HG03575 (cell line): ENCODE results near the gene MAML3.

ENCODE experiments used
- ATAC-seq: cut with Tn5 transposase; IDR thresholded peaks from one replicate; pipeline ENCODE4 v1.9.1; 2021; ENCODE audit not compliant: unreplicated experiment, insufficient number of reproducible peaks, low FRiP score; ENCODE audit errors: extremely low read depth

The MAML3 gene

GRCh38 chr4:139823746-139824145, 330.2 kb downstream of the MAML3 start:
- no peak for ATAC-seq

- no peak for ATAC-seq
Measured at GRCh38 chr4:139823345-139823744, 330.6 kb downstream of the MAML3 start.

DNA sequence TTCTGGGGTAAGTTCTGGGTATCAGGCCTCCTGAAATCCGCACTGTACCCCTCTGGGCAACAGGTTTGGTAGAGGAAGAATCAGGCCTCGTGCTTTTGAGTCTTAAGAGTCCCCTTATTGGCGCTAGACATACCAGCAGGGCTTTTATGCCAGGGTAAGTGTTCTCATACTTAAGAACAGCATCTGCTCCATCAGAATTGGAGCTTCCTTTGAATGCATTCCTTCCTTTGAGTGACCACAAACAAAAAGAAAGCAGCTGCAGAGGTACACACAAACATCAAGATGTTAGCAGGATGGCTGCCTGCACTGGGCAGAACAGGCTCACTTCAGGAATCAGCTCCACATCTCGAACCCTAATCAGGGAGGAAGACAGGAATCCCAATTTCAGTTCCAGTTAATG, 331.6 kb downstream of the MAML3 start:
- ATAC-seq: no peak

- no peak for ATAC-seq
Measured at GRCh38 chr4:139819082-139819481, 334.9 kb downstream of the MAML3 start.

DNA sequence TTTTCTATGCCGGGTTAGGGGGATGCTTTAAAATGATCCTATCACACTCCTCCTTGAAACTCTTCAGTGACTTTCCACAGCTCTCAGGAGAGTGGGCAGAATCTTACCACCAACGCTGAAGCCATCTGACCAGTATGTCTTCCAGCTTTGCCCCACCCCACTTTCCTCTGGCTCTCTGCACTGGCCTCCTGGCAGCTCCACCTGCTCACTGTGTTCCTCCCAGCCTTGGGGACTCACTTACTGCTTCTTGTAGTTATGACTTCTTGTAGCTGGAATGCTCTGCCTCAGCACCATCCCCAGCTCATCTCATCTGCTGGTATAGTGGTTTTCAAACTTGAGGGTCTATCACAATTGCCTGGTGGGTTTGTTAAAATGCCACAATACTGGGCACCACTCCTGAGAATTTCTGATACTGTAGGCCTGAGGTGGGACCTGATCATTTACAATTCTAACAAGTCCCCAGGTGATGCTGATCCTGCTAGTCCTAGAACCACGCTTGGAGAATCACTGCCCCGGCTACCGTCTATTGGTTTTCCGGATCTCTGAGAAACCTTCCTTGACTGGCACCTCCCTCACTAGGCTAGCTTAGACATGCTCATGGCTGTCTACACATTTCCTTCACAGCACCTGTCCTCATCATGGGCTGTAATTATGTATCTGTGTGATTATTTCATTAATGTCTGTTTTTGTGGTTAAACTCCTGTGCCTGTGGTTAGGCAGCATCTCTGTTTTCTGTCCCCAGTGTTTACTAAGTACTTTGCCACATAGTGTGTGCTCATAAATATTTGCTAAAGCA, 336.1 kb downstream of the MAML3 start:
- no peak for ATAC-seq

- ATAC-seq: no peak
Measured at GRCh38 chr4:139816856-139817255, 337.1 kb downstream of the MAML3 start.

DNA sequence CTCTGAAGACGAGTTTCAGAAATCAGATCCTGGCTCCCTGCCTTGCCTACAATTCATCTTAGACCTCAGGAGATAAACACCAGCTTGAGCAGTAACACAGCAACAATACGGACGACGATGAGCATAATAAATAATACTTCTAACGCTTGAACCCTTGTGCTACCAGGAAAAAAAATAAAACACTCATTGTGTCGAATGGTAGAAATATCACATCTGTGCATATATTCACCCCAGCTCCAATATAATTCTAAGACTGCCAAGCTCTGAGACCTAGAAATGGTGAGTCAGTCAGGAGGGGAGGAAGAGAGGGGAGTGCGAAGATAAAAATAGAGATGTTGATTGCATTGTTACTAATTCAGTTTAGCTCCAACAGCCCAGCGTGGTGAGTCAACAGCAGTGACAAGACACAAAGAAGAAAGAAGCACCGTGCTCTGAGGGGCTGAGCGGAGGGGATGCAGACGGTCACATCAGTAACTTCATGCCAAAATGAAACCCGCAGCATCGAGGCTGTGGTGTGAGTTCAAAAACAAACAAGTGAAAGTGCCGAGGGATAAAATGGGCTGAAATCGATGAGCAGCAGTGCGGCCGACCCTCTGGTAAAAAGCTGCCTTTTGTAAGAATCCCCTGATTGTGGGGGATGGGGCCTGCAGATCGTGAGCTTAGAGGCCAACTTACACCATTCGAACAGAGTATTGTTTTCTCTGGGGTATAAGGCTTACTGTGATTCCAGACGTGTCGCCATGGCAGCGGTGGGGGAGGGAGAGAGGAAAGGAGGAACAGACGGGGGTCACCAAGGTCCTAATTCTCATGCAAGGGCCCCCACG, 338.0 kb downstream of the MAML3 start:
- no peak for ATAC-seq

GRCh38 chr4:139814323-139815015, 339.5 kb downstream of the MAML3 start:
- no peak for ATAC-seq

DNA sequence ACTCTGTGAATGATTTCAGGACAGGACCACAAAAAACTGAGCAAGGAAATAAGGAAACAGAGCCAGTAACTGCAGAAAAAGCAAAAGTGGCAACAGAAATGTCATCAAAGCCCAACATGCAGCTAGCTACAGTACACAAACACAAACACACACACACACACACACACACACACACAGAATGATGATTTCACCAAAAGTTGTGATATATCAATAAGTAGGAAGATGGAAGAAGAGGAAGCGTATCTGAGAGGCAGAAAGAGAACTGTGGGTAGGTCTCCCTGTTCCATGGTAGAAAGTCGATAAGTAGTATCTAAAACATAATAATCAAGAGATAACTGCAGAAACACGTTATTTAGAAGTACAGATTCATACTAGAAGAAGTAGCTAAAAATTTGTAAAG, 340.1 kb downstream of the MAML3 start:
- no peak for ATAC-seq

DNA sequence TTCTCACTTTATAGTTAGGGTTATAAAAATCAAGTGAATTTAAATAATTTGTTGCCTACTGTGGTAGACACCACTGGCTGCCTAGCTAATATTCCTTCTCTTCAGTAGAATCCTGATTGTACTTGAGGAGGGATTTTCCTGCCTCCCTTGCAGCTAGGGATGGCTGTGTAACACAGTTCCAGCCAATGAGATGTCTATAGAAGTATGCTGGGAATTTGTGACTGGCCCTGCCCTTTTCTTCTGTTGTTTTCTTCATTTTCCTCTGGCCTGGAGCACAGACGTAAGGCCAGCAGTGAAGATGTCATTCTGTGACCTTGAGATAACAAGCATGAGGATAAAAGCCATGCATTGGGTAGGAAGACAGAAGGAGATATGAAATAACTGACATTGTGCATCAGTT, 343.3 kb downstream of the MAML3 start:
- no peak for ATAC-seq

DNA sequence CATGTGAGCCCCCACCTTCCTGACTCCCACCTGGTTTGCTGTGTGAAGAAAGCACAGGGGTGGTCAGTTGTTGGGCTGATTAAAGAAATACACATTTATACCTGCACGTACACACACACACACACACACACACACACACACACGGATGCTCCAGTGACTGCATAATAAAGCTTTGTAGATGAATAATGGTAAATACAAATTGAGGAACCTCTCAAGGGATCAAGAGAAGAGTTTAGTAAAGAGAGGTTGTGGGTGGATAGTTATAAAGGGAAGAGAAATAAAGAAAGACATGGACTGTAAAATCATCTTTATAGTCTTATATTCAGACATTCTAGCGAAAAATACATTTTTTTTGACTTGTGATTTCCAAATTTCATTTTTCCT, 344.2 kb downstream of the MAML3 start:
- no peak for ATAC-seq

DNA sequence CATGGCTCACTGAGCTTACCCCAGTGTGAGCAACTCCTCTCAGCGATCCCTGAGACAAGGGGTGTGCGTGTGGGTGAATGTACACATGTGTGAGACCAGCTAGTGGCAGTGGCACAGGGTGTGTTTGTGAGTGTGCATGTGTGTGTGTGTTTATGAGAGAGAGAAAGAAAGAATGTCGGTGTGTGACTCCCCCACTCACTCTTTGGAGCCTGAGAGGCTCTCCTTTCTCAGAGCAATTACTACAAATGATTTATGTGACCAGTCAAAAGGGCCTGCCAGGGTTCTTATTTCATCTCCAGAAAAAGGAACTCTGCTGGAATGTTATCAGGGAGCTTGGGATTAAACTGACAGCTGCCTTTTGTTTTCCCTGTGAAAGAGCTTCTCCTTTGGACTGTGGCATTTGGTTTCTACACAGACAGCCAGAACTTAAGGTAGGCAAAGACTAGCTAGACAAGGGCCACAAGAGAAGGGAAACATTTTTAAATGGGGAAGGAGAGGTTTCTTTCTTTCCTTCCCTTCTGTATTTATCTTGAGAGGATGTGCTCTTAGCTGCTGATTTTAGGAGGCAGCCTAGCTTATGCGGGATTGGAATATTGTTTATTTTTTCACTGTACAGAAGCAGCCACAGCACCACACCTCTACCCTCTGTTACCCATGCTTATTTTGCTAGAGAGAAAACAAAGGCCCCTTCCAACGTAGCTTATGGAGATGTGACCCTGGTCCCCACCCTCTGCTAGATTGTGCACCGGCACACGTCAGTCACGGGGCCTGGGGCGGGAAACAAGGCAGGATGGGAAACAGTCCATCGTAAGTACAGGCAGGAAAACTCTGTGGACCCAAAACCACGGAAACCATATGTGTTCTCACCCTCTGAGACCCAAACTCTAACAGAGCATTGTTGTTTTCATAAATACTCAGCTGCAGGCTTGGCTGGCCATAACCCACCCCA, 344.9 kb downstream of the MAML3 start:
- no peak for ATAC-seq

DNA sequence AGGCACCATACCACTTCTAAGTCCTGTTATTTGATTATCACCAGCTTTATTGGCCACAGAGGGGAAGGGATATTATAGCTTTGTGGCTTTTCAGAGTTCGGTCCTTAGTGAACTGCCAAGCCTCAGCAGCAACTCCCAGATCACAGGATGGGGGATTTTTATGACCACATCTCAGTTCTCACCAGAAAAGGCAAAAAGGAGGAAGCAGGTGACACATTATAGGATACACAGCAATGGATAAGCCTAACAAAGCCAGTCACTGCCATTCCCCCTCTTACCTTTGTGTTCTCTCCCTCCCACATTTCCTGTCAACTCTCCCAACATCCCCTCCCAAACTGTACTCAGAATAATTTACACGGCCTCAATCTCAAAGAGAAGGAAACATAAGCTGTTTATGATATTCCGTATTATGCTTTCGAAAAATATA, 345.6 kb downstream of the MAML3 start:
- ATAC-seq: no peak

DNA sequence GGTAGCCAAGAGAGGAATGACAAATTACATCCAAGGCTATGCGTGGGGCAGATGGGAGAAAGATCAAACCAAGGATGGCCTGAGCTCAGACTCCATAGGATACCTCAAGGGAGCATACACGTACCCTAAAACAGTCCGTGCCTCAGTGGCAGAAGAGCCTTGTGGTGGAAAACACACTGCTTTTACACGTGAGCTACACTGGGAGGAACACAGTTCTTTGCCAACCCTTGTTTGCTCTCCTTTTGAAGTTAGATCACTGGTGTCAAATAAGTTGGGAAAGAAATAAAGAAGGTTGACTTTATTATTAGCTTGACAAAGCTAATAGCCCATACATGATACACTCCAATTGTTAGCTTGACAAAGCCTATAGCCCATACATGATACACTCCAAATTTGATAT, 346.5 kb downstream of the MAML3 start:
- ATAC-seq: no peak

DNA sequence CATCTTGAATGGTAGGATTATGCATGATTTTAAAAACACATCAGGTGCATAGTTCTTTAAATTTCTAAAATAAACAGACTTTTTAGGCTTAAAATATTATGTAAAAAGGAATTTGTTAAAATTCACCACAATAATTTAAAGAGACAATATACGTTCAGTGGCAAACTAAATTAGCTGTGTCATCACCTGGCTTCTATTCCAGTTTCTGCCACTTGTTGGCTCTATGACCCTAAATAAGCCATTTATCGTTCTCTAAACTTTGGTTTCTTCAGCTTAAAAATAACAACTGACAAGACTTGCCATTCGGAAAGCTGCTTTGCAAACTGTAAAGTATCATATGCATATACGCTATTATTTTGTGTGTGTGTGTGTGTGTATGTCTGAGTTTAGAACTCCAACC, 347.1 kb downstream of the MAML3 start:
- ATAC-seq: no peak

GRCh38 chr4:139802931-139803330, 351.1 kb downstream of the MAML3 start:
- ATAC-seq: no peak

GRCh38 chr4:139802488-139802887, 351.5 kb downstream of the MAML3 start:
- no peak for ATAC-seq

DNA sequence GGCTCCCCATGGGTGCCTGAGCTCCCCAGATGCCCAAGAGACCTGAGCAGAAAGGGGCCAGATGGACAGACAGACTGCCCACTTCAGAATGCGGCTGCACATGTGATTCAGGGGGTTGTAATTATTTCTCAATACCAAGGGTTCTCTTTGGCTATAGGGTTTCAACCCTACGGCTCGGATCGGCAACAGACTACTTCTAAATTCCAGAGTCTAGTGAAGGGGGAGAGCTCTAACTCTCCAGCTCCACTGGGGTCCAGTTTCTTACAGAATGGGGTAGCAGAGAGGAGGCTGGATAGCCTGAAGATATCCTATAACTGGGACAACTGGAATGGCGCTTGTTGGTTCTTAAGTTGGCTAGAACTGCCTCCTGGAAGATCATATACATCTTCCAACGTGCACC, 352.1 kb downstream of the MAML3 start:
- no peak for ATAC-seq

- ATAC-seq: no peak
Measured at GRCh38 chr4:139800082-139800481, 353.9 kb downstream of the MAML3 start.
